GM12891 (cell line): ENCODE results near the gene RHEB.

Experiments used
- DNase-seq: peaks from one replicate; pipeline ENCODE4 v3.0.0; 2011; ENCODE audit warnings: low spot score; ENCODE audit not compliant: insufficient read length
- FAIRE-seq: peaks from 2 replicates; lab custom pipeline; 2011; peaks lifted over from hg19 to GRCh38; lab: Jason Lieb, UNC
- PAX5 ChIP-seq: IDR thresholded peaks from 2 replicates; pipeline ENCODE4 v1.6.1; 2011; ENCODE audit warnings: low read length, moderate library complexity, mild to moderate bottlenecking; ENCODE audit not compliant: insufficient read depth, severe bottlenecking
- POLR2A ChIP-seq: IDR thresholded peaks from 2 replicates; pipeline ENCODE4 v1.6.1; 2011; ENCODE audit warnings: low read depth, low read length, control low read depth
- POLR2AphosphoS5 ChIP-seq: IDR thresholded peaks from 2 replicates; pipeline ENCODE4 v1.6.1; 2011; ENCODE audit warnings: low read depth, low read length, control low read depth
- POU2F2 ChIP-seq: IDR thresholded peaks from 2 replicates; pipeline ENCODE4 v1.6.1; 2011; ENCODE audit warnings: low read depth, mild to moderate bottlenecking, control low read depth, low read length, moderate library complexity
- SPI1 ChIP-seq: IDR thresholded peaks from 2 replicates; pipeline ENCODE4 v1.6.1; 2011; ENCODE audit warnings: low read depth, low read length, control low read depth
- TAF1 ChIP-seq: IDR thresholded peaks from 2 replicates; pipeline ENCODE4 v1.6.1; 2011; ENCODE audit warnings: low read depth, low read length, control low read depth

Gene RHEB

DNA sequence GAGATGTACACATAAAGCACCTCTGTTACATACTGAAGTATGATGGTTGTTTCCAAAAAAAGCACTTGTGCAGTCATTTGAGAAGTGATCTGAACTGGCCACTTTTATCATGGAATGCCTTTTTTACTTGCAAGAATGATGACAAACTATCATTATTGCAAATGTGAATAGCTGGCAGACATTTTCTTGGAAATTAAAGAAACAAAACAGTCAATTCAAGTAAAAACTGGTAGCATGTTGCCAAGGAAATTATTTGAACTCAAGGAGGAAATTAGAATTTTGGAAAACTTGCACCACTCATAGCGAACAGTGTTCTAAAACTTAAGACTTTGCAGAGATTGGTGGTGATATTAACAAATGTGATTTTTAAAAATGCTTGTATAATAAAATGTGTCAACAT is 6.6 kb downstream of the RHEB start:
- no peak for TF ChIP-seq POU2F2
- TF ChIP-seq PAX5: no peak
- TF ChIP-seq POLR2AphosphoS5: no peak
- no peak for TF ChIP-seq SPI1
- no peak for TF ChIP-seq TAF1
- TF ChIP-seq POLR2A: no peak
- DNase-seq: no peak
- FAIRE-seq: no peak

DNA sequence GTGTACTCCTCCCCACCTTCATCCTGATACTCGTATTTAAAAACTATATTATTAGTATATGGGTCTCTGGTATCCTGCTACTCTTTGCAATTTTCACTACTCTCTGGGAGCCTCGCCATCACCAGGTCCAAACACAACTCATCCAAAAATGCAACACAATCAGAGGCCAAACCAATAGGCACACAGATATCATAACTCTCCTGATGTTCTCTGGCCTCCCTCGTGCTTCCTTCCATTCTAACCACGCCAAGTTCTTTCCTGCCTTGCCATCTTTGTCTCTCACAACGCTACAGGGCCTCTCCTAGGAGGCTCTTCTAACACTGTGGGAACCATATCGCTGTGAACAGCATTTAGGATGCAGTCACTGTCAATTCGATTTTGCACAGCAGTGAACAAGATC is 7.3 kb downstream of the RHEB start:
- DNase-seq (no peak), FAIRE-seq (no peak)
- TF ChIP-seq POLR2A: no peak
- no peak for TF ChIP-seq TAF1
- no peak for TF ChIP-seq POU2F2

DNA sequence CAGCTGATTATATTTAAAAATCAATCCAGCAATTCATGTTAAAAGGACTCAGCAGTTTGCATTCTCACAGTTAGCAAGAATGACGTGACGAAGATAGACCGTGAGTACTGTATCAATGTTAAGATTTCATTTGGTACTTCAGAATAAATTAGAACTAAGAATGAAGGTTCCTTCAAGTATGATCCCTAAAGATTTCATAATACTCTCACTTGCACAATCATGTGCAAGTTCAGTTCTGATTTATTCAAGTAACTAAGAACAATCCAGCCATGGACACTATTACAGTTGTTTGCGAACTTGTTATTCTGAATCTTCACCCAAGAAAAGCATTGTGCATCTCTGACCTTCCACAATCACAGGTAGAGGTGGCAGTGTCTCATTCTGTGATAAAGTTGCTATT is 7.7 kb downstream of the RHEB start:
- TF ChIP-seq TAF1 (no peak), POU2F2 (no peak), POLR2A (no peak), SPI1 (no peak), PAX5 (no peak), POLR2AphosphoS5 (no peak)
- DNase-seq (no peak), FAIRE-seq (no peak)

DNA sequence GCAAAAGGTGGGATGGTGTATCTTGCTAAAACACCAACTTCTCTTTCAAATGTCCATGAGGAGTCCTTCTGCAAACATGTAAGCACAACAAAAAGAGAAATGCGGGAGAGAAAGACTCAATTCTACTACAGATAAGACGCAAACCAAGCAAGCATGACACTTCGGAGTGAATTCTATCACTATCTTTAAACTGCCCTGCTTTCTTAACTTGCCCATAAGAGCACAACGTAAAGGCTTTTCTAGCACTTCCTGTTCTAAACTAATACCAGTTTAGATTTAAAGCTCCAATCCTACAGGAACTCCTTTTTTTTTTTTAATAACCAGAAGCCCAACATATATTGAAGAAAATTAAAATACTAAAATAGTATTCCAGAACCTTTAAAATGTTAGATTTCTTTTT is 8.4 kb downstream of the RHEB start:
- TF ChIP-seq POU2F2 (no peak), POLR2A (no peak), SPI1 (no peak), POLR2AphosphoS5 (no peak), TAF1 (no peak), PAX5 (no peak)
- FAIRE-seq (no peak), DNase-seq (no peak)

DNA sequence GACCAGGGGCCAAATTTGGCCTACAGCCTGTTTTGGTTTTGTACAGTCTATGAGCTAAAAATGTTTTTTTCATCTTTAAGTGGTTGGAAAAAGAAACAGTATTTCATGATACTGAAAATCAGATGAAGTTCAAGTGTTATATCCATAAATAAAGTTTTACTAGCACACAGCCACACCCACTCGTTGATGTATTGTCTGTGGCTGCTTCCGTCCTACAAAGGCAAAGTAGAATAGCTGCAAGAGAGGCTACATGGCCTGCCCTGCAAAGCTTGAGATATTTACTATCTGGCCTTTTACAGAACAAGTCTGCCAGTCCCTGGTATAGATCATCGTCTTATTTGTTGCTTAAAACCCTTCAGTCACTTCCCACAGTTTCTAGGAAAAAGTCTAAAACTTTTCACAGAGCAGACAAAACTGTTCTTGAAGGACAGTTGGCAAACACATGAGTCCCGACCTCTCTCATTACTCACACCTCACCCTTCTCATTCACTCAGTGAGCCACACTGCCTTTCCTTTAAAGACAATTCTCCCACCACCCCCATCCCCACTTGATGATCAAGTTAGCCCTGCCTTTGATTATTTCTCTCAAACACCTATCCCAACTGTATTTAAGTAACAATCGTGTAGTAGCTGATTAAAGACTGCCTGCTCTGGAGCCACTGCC is 9.9 kb downstream of the RHEB start:
- FAIRE-seq (no peak), DNase-seq (no peak)
- TF ChIP-seq SPI1 (no peak), POLR2AphosphoS5 (no peak), PAX5 (no peak), POU2F2 (no peak), TAF1 (no peak), POLR2A (no peak)

DNA sequence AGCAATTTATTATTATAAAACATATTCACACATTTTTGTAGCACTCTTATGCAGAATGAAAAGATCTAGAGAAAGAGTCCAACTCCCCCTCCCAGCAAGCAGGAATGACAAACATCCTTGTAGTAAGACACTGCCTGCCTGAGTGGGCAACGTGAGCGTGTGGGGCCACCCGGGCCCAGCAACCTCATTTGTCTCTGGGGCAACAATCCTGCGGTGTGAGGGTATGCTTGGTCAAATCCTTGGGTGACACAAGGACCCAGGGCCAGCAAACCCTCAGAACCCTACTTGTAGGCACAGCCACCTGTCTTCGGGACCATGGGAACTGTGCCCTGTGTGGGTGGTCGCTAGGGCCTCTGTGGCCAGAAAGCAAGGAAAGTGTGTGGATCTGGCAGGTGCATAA is 10.7 kb downstream of the RHEB start:
- DNase-seq (no peak), FAIRE-seq (no peak)
- no peak for TF ChIP-seq POU2F2
- no peak for TF ChIP-seq POLR2AphosphoS5
- TF ChIP-seq POLR2A: no peak
- no peak for TF ChIP-seq SPI1
- TF ChIP-seq TAF1: no peak
- TF ChIP-seq PAX5: no peak

DNA sequence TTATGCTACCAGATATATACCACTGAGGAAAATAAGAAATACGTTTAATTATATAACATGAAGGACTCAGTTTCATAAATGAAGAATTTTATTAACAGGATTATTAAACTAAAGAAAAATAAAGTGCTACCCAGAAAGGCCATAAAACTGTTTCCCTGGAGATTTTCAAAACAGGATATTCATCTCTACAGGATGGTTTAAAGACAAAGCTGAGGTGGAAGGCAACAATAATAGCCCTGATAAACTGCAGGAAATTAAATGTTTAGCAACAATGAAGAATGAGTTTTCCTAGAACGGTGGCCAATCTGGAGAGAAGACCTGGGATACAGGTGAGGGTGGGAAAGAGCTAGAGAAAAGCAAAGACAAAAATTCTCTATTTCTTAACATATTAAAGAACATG is 11.9 kb downstream of the RHEB start:
- FAIRE-seq: no peak
- DNase-seq: no peak
- TF ChIP-seq PAX5 (no peak), SPI1 (no peak), POLR2A (no peak), POU2F2 (no peak), POLR2AphosphoS5 (no peak), TAF1 (no peak)

DNA sequence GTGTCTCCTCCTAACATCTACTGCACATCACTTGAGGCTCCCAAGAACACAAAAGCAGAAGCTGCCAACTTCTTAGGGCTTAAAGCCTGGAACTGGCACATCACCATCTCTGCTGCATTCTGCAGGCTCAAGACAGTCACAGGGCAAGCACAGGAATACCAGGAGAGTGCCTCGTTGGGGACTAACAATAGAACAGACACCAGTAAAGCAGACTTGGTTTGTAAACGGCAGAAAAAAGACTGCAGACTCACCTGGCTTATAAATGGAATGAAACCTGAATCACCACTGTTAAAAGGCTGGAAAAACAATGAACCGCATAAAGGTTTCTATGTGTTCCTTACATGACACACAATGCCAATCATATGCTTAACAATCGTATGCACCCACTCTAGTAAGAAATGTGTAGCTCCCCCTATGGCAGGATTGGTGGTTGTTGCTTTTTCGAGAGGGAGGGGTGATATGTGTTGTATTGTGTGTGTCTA is 12.8 kb downstream of the RHEB start:
- FAIRE-seq (no peak), DNase-seq (no peak)
- no peak for TF ChIP-seq POU2F2
- no peak for TF ChIP-seq SPI1
- TF ChIP-seq POLR2A: no peak
- TF ChIP-seq TAF1: no peak
- no peak for TF ChIP-seq POLR2AphosphoS5
- TF ChIP-seq PAX5: no peak

DNA sequence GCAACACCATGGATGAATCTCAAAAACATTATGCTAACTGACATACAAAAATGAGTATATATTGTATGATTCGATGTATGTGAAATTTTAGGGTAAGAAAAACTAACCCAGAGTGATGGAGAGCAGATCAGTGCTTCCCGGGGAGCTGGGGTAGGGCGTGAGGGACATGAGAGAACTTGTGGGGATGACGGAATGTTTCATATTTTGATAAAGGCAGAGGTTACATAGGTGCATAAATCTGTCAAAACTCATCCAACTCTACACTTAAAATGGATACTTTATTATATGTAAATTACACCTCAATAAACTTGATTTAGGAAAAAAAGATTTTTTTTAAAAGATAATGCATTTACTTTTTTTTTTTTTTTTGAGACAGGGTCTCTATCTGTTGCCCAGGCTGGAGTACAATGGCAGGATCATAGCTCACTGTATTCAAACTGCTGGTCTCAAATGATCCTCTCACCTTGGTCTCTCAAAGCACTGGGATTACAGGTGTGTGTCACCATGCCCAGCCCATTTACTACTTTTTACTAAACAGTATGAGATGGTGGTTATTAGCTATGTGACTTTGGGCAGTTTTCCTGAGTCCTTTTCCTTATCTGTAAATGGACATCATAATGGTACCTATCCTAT is 13.7 kb downstream of the RHEB start:
- DNase-seq: no peak
- FAIRE-seq: no peak
- TF ChIP-seq POLR2AphosphoS5 (no peak), TAF1 (no peak), SPI1 (no peak), POU2F2 (no peak), PAX5 (no peak), POLR2A (no peak)

DNA sequence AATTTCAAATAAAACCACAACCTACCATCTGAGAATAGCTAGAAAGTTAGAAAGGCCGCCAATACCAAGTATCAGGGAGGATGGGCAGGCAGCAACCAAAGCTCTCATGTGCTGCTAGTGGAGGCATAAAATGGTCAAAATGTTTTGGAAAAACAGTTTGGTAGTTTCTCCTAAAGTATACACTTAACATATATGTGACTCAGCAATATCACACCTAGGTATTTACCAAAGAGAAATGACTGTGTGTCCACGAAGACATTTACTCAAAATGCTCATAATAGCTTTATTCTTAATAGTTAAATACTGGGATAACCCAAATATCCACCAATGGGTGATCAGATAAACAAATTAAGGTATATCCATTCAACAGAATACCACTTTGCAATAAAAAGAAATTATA is 14.3 kb downstream of the RHEB start:
- TF ChIP-seq TAF1 (no peak), SPI1 (no peak), POLR2AphosphoS5 (no peak), PAX5 (no peak), POU2F2 (no peak), POLR2A (no peak)
- DNase-seq: no peak
- no peak for FAIRE-seq
